ENCODE measurements around the gene EPHB2. TPM values are rescaled to one million over a fixed set of nuclear protein-coding genes. Genes with fewer than 3 reads are reported as not detected.

The EPHB2 gene
- total and polyA plus RNA-seq, 2 of the 13 experiments (the other 11 are each of a cell fraction or from before 2014, with no cell fraction given) = 0.03 to 0.11 TPM

- TF ChIP-seq ZNF142 (CRISPR knock-in tag; IDR thresholded peaks at IDR 0.05) (no peak), ZFYVE20 (CRISPR knock-in tag; IDR thresholded peaks at IDR 0.05; ENCODE audit: borderline replicate concordance, low read depth) (no peak), SOX6 (IDR thresholded peaks at IDR 0.05) (no peak), SOX6 (CRISPR knock-in tag; IDR thresholded peaks at IDR 0.05) (peak; percentile 80), ZGPAT (CRISPR knock-in tag; IDR thresholded peaks at IDR 0.05) (no peak), ZNF782 (CRISPR knock-in tag; IDR thresholded peaks at IDR 0.05; ENCODE audit: borderline replicate concordance) (no peak), RNF2 (conservative IDR thresholded peaks at IDR 0.05; ENCODE audit: low read depth) (no peak), ZNF552 (CRISPR knock-in tag; IDR thresholded peaks at IDR 0.05; ENCODE audit: borderline replicate concordance) (no peak; the same call in 1 of the 2 replicates), ZNF776 (CRISPR knock-in tag; IDR thresholded peaks at IDR 0.05) (no peak), KLF6 (CRISPR knock-in tag; IDR thresholded peaks at IDR 0.05) (no peak), ZNF547 (CRISPR knock-in tag; IDR thresholded peaks at IDR 0.05) (no peak)
- TF ChIP-seq, protein P1, sequence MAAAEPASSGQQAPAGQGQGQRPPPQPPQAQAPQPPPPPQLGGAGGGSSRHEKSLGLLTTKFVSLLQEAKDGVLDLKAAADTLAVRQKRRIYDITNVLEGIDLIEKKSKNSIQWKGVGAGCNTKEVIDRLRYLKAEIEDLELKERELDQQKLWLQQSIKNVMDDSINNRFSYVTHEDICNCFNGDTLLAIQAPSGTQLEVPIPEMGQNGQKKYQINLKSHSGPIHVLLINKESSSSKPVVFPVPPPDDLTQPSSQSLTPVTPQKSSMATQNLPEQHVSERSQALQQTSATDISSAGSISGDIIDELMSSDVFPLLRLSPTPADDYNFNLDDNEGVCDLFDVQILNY (CRISPR knock-in tag; conservative IDR thresholded peaks at IDR 0.05) = no peak
- TF ChIP-seq, protein P2, sequence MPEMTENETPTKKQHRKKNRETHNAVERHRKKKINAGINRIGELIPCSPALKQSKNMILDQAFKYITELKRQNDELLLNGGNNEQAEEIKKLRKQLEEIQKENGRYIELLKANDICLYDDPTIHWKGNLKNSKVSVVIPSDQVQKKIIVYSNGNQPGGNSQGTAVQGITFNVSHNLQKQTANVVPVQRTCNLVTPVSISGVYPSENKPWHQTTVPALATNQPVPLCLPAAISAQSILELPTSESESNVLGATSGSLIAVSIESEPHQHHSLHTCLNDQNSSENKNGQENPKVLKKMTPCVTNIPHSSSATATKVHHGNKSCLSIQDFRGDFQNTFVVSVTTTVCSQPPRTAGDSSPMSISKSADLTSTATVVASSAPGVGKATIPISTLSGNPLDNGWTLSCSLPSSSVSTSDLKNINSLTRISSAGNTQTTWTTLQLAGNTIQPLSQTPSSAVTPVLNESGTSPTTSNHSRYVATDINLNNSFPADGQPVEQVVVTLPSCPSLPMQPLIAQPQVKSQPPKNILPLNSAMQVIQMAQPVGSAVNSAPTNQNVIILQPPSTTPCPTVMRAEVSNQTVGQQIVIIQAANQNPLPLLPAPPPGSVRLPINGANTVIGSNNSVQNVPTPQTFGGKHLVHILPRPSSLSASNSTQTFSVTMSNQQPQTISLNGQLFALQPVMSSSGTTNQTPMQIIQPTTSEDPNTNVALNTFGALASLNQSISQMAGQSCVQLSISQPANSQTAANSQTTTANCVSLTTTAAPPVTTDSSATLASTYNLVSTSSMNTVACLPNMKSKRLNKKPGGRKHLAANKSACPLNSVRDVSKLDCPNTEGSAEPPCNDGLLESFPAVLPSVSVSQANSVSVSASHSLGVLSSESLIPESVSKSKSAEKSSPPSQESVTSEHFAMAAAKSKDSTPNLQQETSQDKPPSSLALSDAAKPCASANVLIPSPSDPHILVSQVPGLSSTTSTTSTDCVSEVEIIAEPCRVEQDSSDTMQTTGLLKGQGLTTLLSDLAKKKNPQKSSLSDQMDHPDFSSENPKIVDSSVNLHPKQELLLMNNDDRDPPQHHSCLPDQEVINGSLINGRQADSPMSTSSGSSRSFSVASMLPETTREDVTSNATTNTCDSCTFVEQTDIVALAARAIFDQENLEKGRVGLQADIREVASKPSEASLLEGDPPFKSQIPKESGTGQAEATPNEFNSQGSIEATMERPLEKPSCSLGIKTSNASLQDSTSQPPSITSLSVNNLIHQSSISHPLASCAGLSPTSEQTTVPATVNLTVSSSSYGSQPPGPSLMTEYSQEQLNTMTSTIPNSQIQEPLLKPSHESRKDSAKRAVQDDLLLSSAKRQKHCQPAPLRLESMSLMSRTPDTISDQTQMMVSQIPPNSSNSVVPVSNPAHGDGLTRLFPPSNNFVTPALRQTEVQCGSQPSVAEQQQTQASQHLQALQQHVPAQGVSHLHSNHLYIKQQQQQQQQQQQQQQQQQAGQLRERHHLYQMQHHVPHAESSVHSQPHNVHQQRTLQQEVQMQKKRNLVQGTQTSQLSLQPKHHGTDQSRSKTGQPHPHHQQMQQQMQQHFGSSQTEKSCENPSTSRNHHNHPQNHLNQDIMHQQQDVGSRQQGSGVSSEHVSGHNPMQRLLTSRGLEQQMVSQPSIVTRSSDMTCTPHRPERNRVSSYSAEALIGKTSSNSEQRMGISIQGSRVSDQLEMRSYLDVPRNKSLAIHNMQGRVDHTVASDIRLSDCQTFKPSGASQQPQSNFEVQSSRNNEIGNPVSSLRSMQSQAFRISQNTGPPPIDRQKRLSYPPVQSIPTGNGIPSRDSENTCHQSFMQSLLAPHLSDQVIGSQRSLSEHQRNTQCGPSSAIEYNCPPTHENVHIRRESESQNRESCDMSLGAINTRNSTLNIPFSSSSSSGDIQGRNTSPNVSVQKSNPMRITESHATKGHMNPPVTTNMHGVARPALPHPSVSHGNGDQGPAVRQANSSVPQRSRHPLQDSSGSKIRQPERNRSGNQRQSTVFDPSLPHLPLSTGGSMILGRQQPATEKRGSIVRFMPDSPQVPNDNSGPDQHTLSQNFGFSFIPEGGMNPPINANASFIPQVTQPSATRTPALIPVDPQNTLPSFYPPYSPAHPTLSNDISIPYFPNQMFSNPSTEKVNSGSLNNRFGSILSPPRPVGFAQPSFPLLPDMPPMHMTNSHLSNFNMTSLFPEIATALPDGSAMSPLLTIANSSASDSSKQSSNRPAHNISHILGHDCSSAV (CRISPR knock-in tag; IDR thresholded peaks at IDR 0.05; ENCODE audit: borderline replicate concordance) = no peak
These were observed 252.5 kb downstream of the EPHB2 start (continued) for GRCh38 chr1:22963044-22963677.

All from HepG2 (cell line).